ENCODE data around the gene PBX1.
A peak's percentile ranks its signal among the peaks of the same experiment; 100 is the strongest.

The PBX1 gene

DNA sequence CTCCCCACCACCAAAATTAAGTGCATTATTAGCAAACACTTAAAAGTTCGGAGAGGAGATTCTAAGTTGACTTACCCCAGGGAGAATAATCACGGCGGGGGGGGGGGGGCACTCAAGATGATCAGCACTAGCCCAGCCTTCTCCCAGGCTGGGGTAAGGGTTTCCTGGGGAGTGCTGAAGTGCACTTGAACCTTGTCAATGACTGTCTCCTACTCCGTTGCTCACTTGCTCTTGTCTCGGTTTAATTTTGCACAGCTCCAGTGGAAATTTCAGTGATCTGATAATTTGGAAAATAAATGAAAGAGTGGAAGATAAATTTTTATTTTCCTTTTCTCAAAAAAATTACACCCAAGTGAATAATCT lies 59.2 kb downstream of the PBX1 start:
- TF ChIP-seq, protein P1, sequence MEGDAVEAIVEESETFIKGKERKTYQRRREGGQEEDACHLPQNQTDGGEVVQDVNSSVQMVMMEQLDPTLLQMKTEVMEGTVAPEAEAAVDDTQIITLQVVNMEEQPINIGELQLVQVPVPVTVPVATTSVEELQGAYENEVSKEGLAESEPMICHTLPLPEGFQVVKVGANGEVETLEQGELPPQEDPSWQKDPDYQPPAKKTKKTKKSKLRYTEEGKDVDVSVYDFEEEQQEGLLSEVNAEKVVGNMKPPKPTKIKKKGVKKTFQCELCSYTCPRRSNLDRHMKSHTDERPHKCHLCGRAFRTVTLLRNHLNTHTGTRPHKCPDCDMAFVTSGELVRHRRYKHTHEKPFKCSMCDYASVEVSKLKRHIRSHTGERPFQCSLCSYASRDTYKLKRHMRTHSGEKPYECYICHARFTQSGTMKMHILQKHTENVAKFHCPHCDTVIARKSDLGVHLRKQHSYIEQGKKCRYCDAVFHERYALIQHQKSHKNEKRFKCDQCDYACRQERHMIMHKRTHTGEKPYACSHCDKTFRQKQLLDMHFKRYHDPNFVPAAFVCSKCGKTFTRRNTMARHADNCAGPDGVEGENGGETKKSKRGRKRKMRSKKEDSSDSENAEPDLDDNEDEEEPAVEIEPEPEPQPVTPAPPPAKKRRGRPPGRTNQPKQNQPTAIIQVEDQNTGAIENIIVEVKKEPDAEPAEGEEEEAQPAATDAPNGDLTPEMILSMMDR (IDR thresholded peaks at IDR 0.05; ENCODE audit: control insufficient read depth, insufficient read depth, low read depth, low read length, missing control alignments), result no peak
- DNase-seq (ENCODE audit: low read depth), result no peak
- H3K4me3 ChIP-seq (ENCODE audit: control insufficient read depth, low read depth, low read length), result no peak overlapping the region

DNA sequence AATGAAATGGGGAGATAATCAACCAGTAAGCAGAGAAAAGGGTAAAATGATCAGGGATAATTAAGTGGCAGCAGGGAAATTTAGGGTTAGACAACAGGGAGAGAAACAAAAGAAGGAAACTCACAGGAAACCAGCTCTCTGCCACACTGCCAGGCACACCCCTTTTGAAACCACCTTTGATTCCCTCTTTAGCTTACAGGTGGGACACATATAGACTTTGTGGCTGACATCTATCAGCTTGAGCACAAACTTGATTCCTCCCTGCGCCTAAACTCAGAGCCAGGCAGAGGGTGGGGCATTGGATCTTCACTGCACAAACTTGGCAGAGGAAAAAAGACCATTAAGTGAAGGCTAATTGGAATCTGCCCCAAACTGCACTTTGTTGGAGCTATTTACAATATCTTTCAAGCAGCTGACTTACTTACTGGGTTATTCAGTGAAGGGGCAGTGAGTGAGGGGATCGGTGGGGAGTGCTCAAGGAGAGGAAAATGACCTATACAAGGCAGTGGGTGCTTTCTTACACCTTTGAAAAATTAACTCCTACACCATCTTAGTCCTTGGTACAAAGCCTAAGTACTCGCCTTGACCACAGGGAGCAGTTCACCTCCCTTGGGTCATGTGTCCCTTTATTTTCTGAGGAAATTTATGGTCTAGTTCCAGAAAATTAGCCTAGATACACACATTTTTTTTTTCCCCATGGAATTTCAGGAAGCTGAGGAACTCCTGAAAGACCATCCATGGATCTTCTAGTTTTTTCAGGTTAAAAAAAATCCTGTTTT lies 60.2 kb downstream of the PBX1 start:
- H3K4me3 ChIP-seq (ENCODE audit: control insufficient read depth, low read depth, low read length), result no peak overlapping the region
- TF ChIP-seq, protein P1 (IDR thresholded peaks at IDR 0.05; ENCODE audit: control insufficient read depth, insufficient read depth, low read depth, low read length, missing control alignments), result no peak
- DNase-seq (ENCODE audit: low read depth), result no peak

DNA sequence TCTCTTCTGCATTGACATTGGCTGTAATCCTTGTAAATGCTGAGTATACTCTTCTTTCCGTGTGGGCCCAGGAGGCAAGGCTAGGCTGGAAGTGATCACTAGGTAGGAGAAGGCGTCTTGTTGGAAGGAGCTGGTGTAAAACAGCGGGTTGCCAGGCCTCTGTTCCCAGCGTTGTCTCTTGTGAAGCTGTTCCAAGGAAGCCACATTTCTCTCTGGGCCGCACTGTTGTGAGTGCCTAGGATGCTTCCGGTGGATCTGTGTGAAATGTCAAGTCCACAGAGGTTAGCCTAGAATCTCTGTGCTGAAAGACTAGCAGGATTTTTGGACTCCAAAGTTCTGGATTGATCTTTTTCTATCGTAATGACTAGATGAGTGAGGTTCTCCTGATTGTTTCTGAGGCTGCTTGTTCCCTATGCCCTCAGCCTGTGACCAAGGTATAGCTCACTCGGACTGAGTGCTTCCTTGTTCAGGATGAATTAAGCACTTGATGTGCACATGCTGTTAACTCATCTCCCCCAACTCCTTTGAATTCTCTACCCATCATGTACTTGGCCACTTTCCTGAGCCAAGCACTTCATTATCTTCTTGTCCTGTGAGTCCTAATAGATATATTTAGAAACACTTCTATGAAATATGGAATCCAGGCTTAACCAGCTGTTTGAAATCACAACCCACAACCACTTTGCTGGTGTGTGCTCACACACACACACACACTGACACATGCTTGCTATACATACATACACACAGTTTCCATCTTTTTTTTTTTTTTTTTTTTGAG lies 63.3 kb downstream of the PBX1 start:
- DNase-seq (ENCODE audit: low read depth), result no peak
- H3K4me3 ChIP-seq (ENCODE audit: control insufficient read depth, low read depth, low read length), result no peak overlapping the region
- TF ChIP-seq, protein P1 (IDR thresholded peaks at IDR 0.05; ENCODE audit: control insufficient read depth, insufficient read depth, low read depth, low read length, missing control alignments), result no peak

DNA sequence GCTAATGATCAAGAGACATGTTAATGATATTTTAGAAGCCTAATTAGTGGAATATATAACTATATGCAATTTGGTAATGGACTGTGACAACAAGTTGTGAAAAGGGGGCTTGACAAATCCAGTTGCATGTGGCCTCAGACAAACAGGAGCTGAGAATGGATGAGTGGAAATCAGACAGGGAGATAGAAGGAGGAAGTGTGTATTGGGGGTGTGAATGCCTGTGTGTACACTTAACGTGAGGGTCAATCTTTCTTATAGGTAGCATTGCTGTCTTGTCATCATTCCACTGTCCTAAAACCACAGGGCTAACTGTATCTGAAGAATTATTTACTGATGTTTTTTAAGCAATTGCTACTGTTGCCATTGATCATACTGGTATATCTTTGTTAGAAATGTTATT lies 64.8 kb downstream of the PBX1 start:
- TF ChIP-seq, protein P1 (IDR thresholded peaks at IDR 0.05; ENCODE audit: control insufficient read depth, insufficient read depth, low read depth, low read length, missing control alignments), result no peak
- no peak for DNase-seq (ENCODE audit: low read depth)
- no peak overlapping the region for H3K4me3 ChIP-seq (ENCODE audit: control insufficient read depth, low read depth, low read length)

DNA sequence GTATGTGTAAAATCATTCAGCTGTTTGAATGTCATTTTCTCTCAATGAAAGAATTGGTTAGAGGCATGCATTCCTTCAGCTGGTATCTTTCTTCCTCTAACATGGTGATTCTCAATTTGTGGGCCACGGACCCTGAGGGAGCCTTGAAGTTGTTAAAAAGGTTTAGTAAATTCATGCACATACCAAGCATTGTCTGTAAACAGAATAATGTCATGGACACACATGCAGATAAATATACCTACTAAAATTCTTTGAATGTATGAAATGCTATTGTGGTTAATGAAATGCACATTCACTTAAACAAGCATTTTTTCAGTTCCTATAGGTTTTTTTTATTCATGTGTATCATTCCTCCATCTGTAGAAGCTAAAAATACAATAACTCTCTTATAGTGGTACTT lies 65.4 kb downstream of the PBX1 start:
- TF ChIP-seq, protein P1 (IDR thresholded peaks at IDR 0.05; ENCODE audit: control insufficient read depth, insufficient read depth, low read depth, low read length, missing control alignments), result no peak
- H3K4me3 ChIP-seq (ENCODE audit: control insufficient read depth, low read depth, low read length), result no peak overlapping the region
- DNase-seq (ENCODE audit: low read depth), result no peak

DNA sequence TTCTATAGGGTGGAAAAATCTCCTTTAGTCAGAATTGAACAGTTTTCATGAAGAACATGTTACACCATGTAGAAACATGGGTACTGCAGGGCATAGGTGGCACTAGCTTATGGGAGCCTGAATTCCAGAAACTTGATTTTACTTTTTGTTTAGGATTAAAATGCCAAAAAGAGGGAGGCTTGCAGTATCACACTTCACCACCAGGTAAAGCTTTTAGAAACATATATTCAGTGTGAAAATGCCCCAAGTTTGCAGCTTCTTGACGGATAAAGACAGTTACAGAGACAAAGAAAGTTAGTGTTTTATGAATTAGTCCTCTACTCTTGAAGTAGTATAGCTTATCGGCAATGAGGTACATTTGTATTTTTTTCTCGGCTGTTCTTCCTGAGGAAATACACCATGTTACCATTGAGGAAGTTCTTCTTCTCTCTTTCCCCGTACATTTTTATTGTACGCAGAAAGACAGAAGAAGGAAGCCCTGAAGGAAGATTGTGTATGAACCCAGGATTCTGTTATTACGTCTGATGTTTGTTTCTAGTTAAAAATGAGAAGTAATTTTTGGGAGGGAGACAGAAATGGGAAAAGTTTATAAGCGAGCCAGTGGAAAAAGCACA lies 66.1 kb downstream of the PBX1 start:
- TF ChIP-seq, protein P1 (IDR thresholded peaks at IDR 0.05; ENCODE audit: control insufficient read depth, insufficient read depth, low read depth, low read length, missing control alignments), result peak; percentile 31

More for the DNA sequence above, 66.1 kb downstream of the PBX1 start:
- DNase-seq (ENCODE audit: low read depth), result no peak
- no peak overlapping the region for H3K4me3 ChIP-seq (ENCODE audit: control insufficient read depth, low read depth, low read length)
